GM23338 (cell line): Measurements from ENCODE around the gene ZBTB49. TPM values are rescaled to one million over a fixed set of nuclear protein-coding genes. Genes with fewer than 3 reads are reported as not detected.

ENCODE experiments used
- ATAC-seq: fragments of 200-7000 bp; cut with Tn5 transposase; 3 replicates; pipeline ENCODE4 v1.9.1; 2020
- DNase-seq: peaks from one replicate; pipeline ENCODE4 v3.0.0-alpha.2; 2015; ENCODE audit warnings: low spot score
- H2AFZ ChIP-seq: fragments of 200-600 bp; sonication (generic); 2 replicates; pipeline ENCODE4 v1.8.0; 2016; ENCODE audit warnings: antibody characterized with exemption, mild to moderate bottlenecking, moderate library complexity
- H3F3A ChIP-seq: fragments of 200-600 bp; sonication (generic); replicated peaks from 2 replicates; pipeline ENCODE4 v1.8.0; 2017; ENCODE audit warnings: antibody characterized with exemption, mixed run types, low read depth
- H3K27ac ChIP-seq: fragments of 200-600 bp; sonication (generic); 2 replicates; pipeline ENCODE4 v1.6.1; 2016; ENCODE audit warnings: low read depth
- H3K27me3 ChIP-seq: fragments of 200-600 bp; sonication (generic); 2 replicates; pipeline ENCODE4 v1.8.0; 2016; ENCODE audit warnings: mild to moderate bottlenecking, mixed run types, moderate library complexity; ENCODE audit not compliant: insufficient read depth
- H3K36me3 ChIP-seq: fragments of 200-600 bp; sonication (generic); 2 replicates; pipeline ENCODE4 v1.8.0; 2016; ENCODE audit warnings: mild to moderate bottlenecking; ENCODE audit not compliant: insufficient read depth
- H3K4me1 ChIP-seq: fragments of 200-600 bp; sonication (generic); 2 replicates; pipeline ENCODE4 v1.8.0; 2016; ENCODE audit warnings: mild to moderate bottlenecking, moderate library complexity; ENCODE audit not compliant: insufficient read depth
- H3K4me2 ChIP-seq: fragments of 200-600 bp; sonication (generic); 2 replicates; pipeline ENCODE4 v1.7.1; 2017; ENCODE audit warnings: mixed run types
- H3K4me3 ChIP-seq: fragments of 200-600 bp; sonication (generic); 2 replicates; pipeline ENCODE4 v1.6.1; 2016; ENCODE audit warnings: mixed run types
- H3K79me2 ChIP-seq: fragments of 200-600 bp; sonication (generic); replicated peaks from 2 replicates; pipeline ENCODE4 v1.8.0; 2017; ENCODE audit warnings: mild to moderate bottlenecking; ENCODE audit not compliant: insufficient read depth
- H3K9me2 ChIP-seq: fragments of 200-600 bp; sonication (generic); 2 replicates; pipeline ENCODE4 v1.8.0; 2017; ENCODE audit not compliant: insufficient read depth
- H4K20me1 ChIP-seq: fragments of 200-600 bp; sonication (generic); replicated peaks from 2 replicates; pipeline ENCODE4 v1.8.0; 2017; ENCODE audit warnings: mild to moderate bottlenecking; ENCODE audit not compliant: insufficient read depth
- H3K27ac Mint-ChIP-seq: 2 replicates; pipeline ENCODE4 v1.8.0; 2020; ENCODE audit warnings: inconsistent platforms, mild to moderate bottlenecking, moderate library complexity, mixed read lengths
- H3K27me3 Mint-ChIP-seq: 3 replicates; pipeline ENCODE4 v1.8.0; 2022; ENCODE audit warnings: low read depth, mild to moderate bottlenecking, moderate library complexity, mixed read lengths, inconsistent platforms; ENCODE audit not compliant: insufficient read depth, poor library complexity
- H3K36me3 Mint-ChIP-seq: 3 replicates; pipeline ENCODE4 v1.8.0; 2021; ENCODE audit warnings: low read depth, mild to moderate bottlenecking, inconsistent platforms, moderate library complexity, mixed read lengths
- H3K4me1 Mint-ChIP-seq: 3 replicates; pipeline ENCODE4 v1.8.0; 2020; ENCODE audit warnings: mild to moderate bottlenecking, inconsistent platforms, mixed read lengths
- H3K4me3 Mint-ChIP-seq: 3 replicates; pipeline ENCODE4 v1.8.0; 2021; ENCODE audit warnings: moderate library complexity, mild to moderate bottlenecking, inconsistent platforms, mixed read lengths
- H3K9me3 Mint-ChIP-seq: 3 replicates; pipeline ENCODE4 v1.8.0; 2020; ENCODE audit warnings: moderate library complexity, mild to moderate bottlenecking, inconsistent platforms, mixed read lengths
- CREB1 ChIP-seq: fragments of 250-450 bp; sonication (Bioruptor Pico); IDR thresholded peaks from 2 replicates; pipeline ENCODE4 v1.5.0; 2020; ENCODE audit warnings: low read depth, mild to moderate bottlenecking, moderate library complexity
- CTCF ChIP-seq, 2 experiments: fragments of 200-600 bp in 1 of 2; sonication (generic) in 1 of 2; conservative IDR thresholded peaks; 2 replicates each; pipeline versions ENCODE4 v1.5.1 to v1.6.1; 2016 to 2017; ENCODE audit warnings: antibody characterized with exemption in 2 of 2, low read depth in 2 of 2, mild to moderate bottlenecking in 2 of 2, moderate library complexity in 1 of 2
- EZH2 ChIP-seq: fragments of 200-600 bp; sonication (generic); IDR thresholded peaks from one replicate; pipeline ENCODE4 v1.8.0; 2017; ENCODE audit warnings: antibody characterized with exemption, mild to moderate bottlenecking, low read depth; ENCODE audit not compliant: unreplicated experiment
- EZH2phosphoT487 ChIP-seq: fragments of 200-600 bp; sonication (generic); IDR thresholded peaks from one replicate; pipeline ENCODE4 v1.8.1; 2018; ENCODE audit warnings: antibody characterized with exemption; ENCODE audit not compliant: unreplicated experiment
- JUNB ChIP-seq: IDR thresholded peaks from one replicate; pipeline ENCODE4 v1.6.1; 2016; ENCODE audit warnings: antibody characterized with exemption; ENCODE audit not compliant: unreplicated experiment
- NANOG ChIP-seq: IDR thresholded peaks from 2 replicates; pipeline ENCODE4 v1.6.1; 2016; ENCODE audit warnings: antibody characterized with exemption, borderline replicate concordance
- POLR2AphosphoS5 ChIP-seq: IDR thresholded peaks from 2 replicates; pipeline ENCODE4 v1.6.1; 2016; ENCODE audit warnings: antibody characterized with exemption, low read depth
- STAT1 ChIP-seq: IDR thresholded peaks from one replicate; pipeline ENCODE4 v1.6.1; 2016; ENCODE audit warnings: antibody characterized with exemption; ENCODE audit not compliant: unreplicated experiment
- ZNF114 ChIP-seq: fragments of 250-450 bp; sonication (Bioruptor Pico); IDR thresholded peaks from 2 replicates; pipeline ENCODE4 v1.5.0; 2020; ENCODE audit warnings: mild to moderate bottlenecking, moderate library complexity
- polyA plus RNA-seq: library from polyadenylated mRNA; unstranded; fragments of >200 nt; fragmentation: Nextera tagmentation; extraction: Ambion mirVana; gene quantifications from 2 replicates; pipeline ENCODE4 v1.2.1, GENCODE V29; 2016
- total RNA-seq: library from RNA; depleted of rRNA; stranded (reverse); fragments of >200 nt; shearing (Covaris generic); gene quantifications from 2 replicates; pipeline ENCODE4 v1.2.3, GENCODE V29; 2014
- TF ChIP-seq, protein P1 (sequence below): IDR thresholded peaks from one replicate; pipeline ENCODE4 v1.6.1; 2018; ENCODE audit warnings: antibody characterized with exemption; ENCODE audit not compliant: unreplicated experiment
- TF ChIP-seq, protein P2 (sequence below): fragments of 250-450 bp; sonication (Bioruptor Pico); IDR thresholded peaks from 2 replicates; pipeline ENCODE4 v1.5.0; 2020; ENCODE audit warnings: mild to moderate bottlenecking, moderate library complexity

ZBTB49 gene
- total and polyA plus RNA-seq, 2 experiments from 2014 or later = 4.1 to 6.0 TPM

DNA sequence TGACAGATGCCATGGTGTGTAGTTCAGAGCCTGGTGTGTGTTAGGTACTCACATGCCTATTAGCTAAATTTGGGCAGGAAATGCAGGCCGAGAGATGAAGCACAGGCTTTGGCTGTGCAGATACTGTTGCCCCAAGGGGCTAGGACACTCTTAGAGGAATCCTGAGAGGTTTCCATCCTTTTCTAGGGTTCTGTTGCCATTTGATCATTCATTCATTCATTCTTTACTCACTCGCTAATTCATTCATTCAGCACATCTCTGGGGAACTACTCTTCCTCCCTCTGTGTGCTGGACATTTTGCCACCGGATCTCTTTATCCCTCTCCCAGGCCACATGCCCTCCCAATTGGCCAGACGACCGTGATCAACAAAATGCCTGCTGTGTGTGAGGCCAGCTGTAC, 53.0 kb downstream of the ZBTB49 start:
- H3K4me1 Mint-ChIP-seq = 0 out of 3 replicates have a peak, but pooled peaks cover 2% of the 10 kb centered on the region
- TF ChIP-seq CREB1 (CRISPR knock-in tag) (no peak), EZH2 (no peak), NANOG (no peak), JUNB (no peak), CTCF (conservative IDR thresholded peaks at IDR 0.05; ENCODE audit: low read depth in 2 of 2) (no peak), POLR2AphosphoS5 (no peak), EZH2phosphoT487 (no peak), ZNF114 (CRISPR knock-in tag) (no peak), STAT1 (no peak)
- TF ChIP-seq, protein P1, sequence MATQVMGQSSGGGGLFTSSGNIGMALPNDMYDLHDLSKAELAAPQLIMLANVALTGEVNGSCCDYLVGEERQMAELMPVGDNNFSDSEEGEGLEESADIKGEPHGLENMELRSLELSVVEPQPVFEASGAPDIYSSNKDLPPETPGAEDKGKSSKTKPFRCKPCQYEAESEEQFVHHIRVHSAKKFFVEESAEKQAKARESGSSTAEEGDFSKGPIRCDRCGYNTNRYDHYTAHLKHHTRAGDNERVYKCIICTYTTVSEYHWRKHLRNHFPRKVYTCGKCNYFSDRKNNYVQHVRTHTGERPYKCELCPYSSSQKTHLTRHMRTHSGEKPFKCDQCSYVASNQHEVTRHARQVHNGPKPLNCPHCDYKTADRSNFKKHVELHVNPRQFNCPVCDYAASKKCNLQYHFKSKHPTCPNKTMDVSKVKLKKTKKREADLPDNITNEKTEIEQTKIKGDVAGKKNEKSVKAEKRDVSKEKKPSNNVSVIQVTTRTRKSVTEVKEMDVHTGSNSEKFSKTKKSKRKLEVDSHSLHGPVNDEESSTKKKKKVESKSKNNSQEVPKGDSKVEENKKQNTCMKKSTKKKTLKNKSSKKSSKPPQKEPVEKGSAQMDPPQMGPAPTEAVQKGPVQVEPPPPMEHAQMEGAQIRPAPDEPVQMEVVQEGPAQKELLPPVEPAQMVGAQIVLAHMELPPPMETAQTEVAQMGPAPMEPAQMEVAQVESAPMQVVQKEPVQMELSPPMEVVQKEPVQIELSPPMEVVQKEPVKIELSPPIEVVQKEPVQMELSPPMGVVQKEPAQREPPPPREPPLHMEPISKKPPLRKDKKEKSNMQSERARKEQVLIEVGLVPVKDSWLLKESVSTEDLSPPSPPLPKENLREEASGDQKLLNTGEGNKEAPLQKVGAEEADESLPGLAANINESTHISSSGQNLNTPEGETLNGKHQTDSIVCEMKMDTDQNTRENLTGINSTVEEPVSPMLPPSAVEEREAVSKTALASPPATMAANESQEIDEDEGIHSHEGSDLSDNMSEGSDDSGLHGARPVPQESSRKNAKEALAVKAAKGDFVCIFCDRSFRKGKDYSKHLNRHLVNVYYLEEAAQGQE = no peak
- no peak overlapping the region for H3K27ac Mint-ChIP-seq

DNA sequence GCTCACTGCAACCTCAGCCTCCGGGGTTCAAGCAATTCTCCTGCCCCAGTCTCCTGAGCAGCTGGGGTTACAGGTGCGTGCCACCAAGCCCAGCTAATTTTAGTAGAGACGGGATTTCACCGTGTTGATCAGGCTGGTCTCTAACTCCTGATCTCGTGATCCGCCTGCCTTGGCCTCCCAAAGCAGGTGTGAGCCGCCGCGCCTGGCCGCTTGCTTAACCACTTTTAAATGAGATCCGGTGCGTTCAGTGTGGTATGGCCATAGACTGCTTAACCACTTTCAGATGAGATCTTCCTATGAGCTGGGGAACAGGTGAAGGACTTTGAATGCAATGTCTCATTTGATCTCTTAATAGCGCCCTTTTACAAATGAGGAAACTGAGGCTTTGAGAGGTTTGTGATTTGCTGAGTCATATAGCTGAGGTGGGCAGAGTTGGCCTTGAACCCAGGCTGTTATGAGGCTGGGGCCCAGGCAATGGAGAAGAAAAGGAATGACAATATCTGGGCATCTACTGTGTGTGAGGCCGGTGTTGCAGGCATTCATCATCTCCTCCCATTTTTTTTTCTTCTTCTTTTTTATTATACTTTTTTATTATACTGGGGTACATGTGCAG, 55.0 kb downstream of the ZBTB49 start:
- Mint-ChIP-seq H3K4me3 (no peak overlapping the region), H3K9me3 (peaks cover 5% of the 10 kb centered on the region; the same call in 2 of the 3 replicates), H3K27ac (no peak overlapping the region), H3K27me3 (peaks cover 9% of the 10 kb centered on the region), H3K4me1 (0 out of 3 replicates have a peak, but pooled peaks cover 2% of the 10 kb centered on the region), H3K36me3 (no peaks in the 10 kb centered on the region; the same call in 2 of the 3 replicates)
- H3K4me2 ChIP-seq = no peak overlapping the region
- H4K20me1 ChIP-seq = no peaks in the 10 kb centered on the region
- H3K9me2 ChIP-seq = no peaks in the 10 kb centered on the region
- H3F3A ChIP-seq = no peaks in the 10 kb centered on the region
- H3K4me3 ChIP-seq = no peak overlapping the region
- H3K79me2 ChIP-seq = no peaks in the 10 kb centered on the region
- no peak for DNase-seq
- H3K27ac ChIP-seq = no peak overlapping the region
- H3K27me3 ChIP-seq = no peaks in the 10 kb centered on the region
- no peak for ATAC-seq
- H3K4me1 ChIP-seq = no peaks in the 10 kb centered on the region
- no peaks in the 10 kb centered on the region for H3K36me3 ChIP-seq
- no peak overlapping the region for H2AFZ ChIP-seq
- TF ChIP-seq, protein P2, sequence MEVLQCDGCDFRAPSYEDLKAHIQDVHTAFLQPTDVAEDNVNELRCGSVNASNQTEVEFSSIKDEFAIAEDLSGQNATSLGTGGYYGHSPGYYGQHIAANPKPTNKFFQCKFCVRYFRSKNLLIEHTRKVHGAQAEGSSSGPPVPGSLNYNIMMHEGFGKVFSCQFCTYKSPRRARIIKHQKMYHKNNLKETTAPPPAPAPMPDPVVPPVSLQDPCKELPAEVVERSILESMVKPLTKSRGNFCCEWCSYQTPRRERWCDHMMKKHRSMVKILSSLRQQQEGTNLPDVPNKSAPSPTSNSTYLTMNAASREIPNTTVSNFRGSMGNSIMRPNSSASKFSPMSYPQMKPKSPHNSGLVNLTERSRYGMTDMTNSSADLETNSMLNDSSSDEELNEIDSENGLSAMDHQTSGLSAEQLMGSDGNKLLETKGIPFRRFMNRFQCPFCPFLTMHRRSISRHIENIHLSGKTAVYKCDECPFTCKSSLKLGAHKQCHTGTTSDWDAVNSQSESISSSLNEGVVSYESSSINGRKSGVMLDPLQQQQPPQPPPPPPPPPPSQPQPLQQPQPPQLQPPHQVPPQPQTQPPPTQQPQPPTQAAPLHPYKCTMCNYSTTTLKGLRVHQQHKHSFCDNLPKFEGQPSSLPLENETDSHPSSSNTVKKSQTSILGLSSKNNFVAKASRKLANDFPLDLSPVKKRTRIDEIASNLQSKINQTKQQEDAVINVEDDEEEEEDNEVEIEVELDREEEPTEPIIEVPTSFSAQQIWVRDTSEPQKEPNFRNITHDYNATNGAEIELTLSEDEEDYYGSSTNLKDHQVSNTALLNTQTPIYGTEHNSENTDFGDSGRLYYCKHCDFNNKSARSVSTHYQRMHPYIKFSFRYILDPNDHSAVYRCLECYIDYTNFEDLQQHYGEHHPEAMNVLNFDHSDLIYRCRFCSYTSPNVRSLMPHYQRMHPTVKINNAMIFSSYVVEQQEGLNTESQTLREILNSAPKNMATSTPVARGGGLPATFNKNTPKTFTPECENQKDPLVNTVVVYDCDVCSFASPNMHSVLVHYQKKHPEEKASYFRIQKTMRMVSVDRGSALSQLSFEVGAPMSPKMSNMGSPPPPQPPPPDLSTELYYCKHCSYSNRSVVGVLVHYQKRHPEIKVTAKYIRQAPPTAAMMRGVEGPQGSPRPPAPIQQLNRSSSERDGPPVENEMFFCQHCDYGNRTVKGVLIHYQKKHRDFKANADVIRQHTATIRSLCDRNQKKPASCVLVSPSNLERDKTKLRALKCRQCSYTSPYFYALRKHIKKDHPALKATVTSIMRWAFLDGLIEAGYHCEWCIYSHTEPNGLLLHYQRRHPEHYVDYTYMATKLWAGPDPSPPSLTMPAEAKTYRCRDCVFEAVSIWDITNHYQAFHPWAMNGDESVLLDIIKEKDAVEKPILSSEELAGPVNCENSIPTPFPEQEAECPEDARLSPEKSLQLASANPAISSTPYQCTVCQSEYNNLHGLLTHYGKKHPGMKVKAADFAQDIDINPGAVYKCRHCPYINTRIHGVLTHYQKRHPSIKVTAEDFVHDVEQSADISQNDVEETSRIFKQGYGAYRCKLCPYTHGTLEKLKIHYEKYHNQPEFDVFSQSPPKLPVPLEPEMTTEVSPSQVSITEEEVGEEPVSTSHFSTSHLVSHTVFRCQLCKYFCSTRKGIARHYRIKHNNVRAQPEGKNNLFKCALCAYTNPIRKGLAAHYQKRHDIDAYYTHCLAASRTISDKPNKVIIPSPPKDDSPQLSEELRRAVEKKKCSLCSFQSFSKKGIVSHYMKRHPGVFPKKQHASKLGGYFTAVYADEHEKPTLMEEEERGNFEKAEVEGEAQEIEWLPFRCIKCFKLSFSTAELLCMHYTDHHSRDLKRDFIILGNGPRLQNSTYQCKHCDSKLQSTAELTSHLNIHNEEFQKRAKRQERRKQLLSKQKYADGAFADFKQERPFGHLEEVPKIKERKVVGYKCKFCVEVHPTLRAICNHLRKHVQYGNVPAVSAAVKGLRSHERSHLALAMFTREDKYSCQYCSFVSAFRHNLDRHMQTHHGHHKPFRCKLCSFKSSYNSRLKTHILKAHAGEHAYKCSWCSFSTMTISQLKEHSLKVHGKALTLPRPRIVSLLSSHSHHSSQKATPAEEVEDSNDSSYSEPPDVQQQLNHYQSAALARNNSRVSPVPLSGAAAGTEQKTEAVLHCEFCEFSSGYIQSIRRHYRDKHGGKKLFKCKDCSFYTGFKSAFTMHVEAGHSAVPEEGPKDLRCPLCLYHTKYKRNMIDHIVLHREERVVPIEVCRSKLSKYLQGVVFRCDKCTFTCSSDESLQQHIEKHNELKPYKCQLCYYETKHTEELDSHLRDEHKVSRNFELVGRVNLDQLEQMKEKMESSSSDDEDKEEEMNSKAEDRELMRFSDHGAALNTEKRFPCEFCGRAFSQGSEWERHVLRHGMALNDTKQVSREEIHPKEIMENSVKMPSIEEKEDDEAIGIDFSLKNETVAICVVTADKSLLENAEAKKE (CRISPR knock-in tag) = no peak

More for the DNA sequence above, 53.0 kb downstream of the ZBTB49 start:
- H3K79me2 ChIP-seq = no peaks in the 10 kb centered on the region
- Mint-ChIP-seq H3K36me3 (no peaks in the 10 kb centered on the region), H3K27me3 (peaks cover 8% of the 10 kb centered on the region), H3K4me3 (no peak overlapping the region; the same call in 2 of the 3 replicates), H3K9me3 (no peaks in the 10 kb centered on the region)
- no peaks in the 10 kb centered on the region for H3F3A ChIP-seq
- no peak overlapping the region for H3K4me2 ChIP-seq
- ATAC-seq (no peak), DNase-seq (no peak)
- H3K27me3 ChIP-seq = no peaks in the 10 kb centered on the region
- no peak overlapping the region for H3K27ac ChIP-seq
- H3K9me2 ChIP-seq = no peaks in the 10 kb centered on the region
- no peaks in the 10 kb centered on the region for H4K20me1 ChIP-seq
- H3K36me3 ChIP-seq = no peaks in the 10 kb centered on the region
- H3K4me3 ChIP-seq = no peak overlapping the region
- H2AFZ ChIP-seq = no peak overlapping the region
- H3K4me1 ChIP-seq = no peaks in the 10 kb centered on the region
